ENCODE data around the gene NIN. TPM values are rescaled to one million over a fixed set of nuclear protein-coding genes. Genes with fewer than 3 reads are reported as not detected.
A peak's percentile ranks its signal among the peaks of the same experiment; 100 is the strongest.
"Not testable (repeated sequence)": the region's sequence is repeated elsewhere in the genome, so short reads cannot be mapped to it uniquely, and the experiment has no call there.

NIN gene
- total RNA-seq, 4 donors from 2014 or later = 24.1 to 35.7 (median 30.7) TPM

- no peaks in the 10 kb centered on the region for H3K27me3 ChIP-seq
- no peak for DNase-seq (ENCODE audit: low spot score in 2 of 2)
- TF ChIP-seq EP300 (IDR thresholded peaks at IDR 0.05) = no peak
- TF ChIP-seq POLR2A (IDR thresholded peaks at IDR 0.05) = no peak
- TF ChIP-seq CTCF (IDR thresholded peaks at IDR 0.05) = no peak
- H3K9me3 ChIP-seq = no peaks in the 10 kb centered on the region
- peaks cover 0 to 38% (median 10%) of the 10 kb centered on the region in 4 donors for H3K4me1 ChIP-seq
- peak overlapping the region in 1 of 4 donors; percentile 50 for H3K27ac ChIP-seq
- WGBS, 2 donors = 65 to 75% methylated on average over 11 of the region's 11 CpGs
- no peak overlapping the region for H3K4me3 ChIP-seq
- H3K36me3 ChIP-seq = no peaks in the 10 kb centered on the region
Observed at GRCh38 chr14:50822501-50823042, 8.4 kb downstream of the NIN start.

- Histone ChIP-seq H3K27me3 (no peaks in the 10 kb centered on the region), H3K4me1 (peaks cover 0 to 43% (median 10%) of the 10 kb centered on the region in 4 donors), H3K36me3 (no peaks in the 10 kb centered on the region), H3K4me3 (no peak overlapping the region), H3K9me3 (no peaks in the 10 kb centered on the region), H3K27ac (peak overlapping the region in 1 of 4 donors; percentile 11)
- WGBS, 2 donors = 67 to 68% methylated on average over 12 to 13 of the region's 13 CpGs
- no peak for DNase-seq (ENCODE audit: low spot score in 2 of 2)
- no peak for TF ChIP-seq EP300 (IDR thresholded peaks at IDR 0.05)
- no peak for TF ChIP-seq CTCF (IDR thresholded peaks at IDR 0.05)
- no peak for TF ChIP-seq POLR2A (IDR thresholded peaks at IDR 0.05)
Observed at GRCh38 chr14:50821510-50822464, 9.2 kb downstream of the NIN start.

- WGBS, 2 donors = 59 to 82% methylated on average over 3 of the region's 3 CpGs
- no peaks in the 10 kb centered on the region for H3K36me3 ChIP-seq
Observed at GRCh38 chr14:50820786-50821509, 10.0 kb downstream of the NIN start.

GRCh38 chr14:50819303-50819702 is 11.7 kb downstream of the NIN start:
- peaks cover 0 to 51% (median 10%) of the 10 kb centered on the region in 4 donors for H3K4me1 ChIP-seq
- DNase-seq (ENCODE audit: low spot score in 2 of 2); H3K9me3 ChIP-seq; H3K4me3 ChIP-seq; H3K27ac ChIP-seq; H3K27me3 ChIP-seq; H3K36me3 ChIP-seq: not testable (repeated sequence)
- WGBS, 2 donors = 80 to 85% methylated on average over 6 of the region's 6 CpGs

More at GRCh38 chr14:50820786-50821509, 10.0 kb downstream of the NIN start:
- DNase-seq (ENCODE audit: low spot score in 2 of 2) = no peak
- Histone ChIP-seq H3K27me3 (no peaks in the 10 kb centered on the region), H3K27ac (peak overlapping the region in 1 of 4 donors; percentile 11), H3K4me3 (no peak overlapping the region), H3K4me1 (peaks cover 0 to 51% (median 10%) of the 10 kb centered on the region in 4 donors), H3K9me3 (no peaks in the 10 kb centered on the region)
- TF ChIP-seq POLR2A (IDR thresholded peaks at IDR 0.05) (no peak), CTCF (IDR thresholded peaks at IDR 0.05) (no peak), EP300 (IDR thresholded peaks at IDR 0.05) (no peak)

GRCh38 chr14:50816395-50817047 is 14.4 kb downstream of the NIN start:
- H3K27me3 ChIP-seq = no peaks in the 10 kb centered on the region
- H3K4me1 ChIP-seq = peaks cover 0 to 24% (median 2%) of the 10 kb centered on the region in 4 donors
- 32 to 49% methylated on average over 6 of the region's 6 CpGs for WGBS, 2 donors
- no peak overlapping the region for H3K27ac ChIP-seq
- no peaks in the 10 kb centered on the region for H3K36me3 ChIP-seq
- no peaks in the 10 kb centered on the region for H3K9me3 ChIP-seq
- DNase-seq (ENCODE audit: low spot score in 2 of 2) = no peak
- no peak for TF ChIP-seq POLR2A (IDR thresholded peaks at IDR 0.05)
- TF ChIP-seq EP300 (IDR thresholded peaks at IDR 0.05) = no peak
- TF ChIP-seq CTCF (IDR thresholded peaks at IDR 0.05) = no peak
- H3K4me3 ChIP-seq = no peak overlapping the region

GRCh38 chr14:50815526-50815925 is 15.4 kb downstream of the NIN start:
- H3K9me3 ChIP-seq; H3K27ac ChIP-seq; H3K27me3 ChIP-seq; H3K4me3 ChIP-seq; DNase-seq (ENCODE audit: low spot score in 2 of 2); H3K36me3 ChIP-seq: not testable (repeated sequence)
- 87 to 98% methylated on average over 5 of the region's 5 CpGs for WGBS, 2 donors
- peaks cover 0 to 15% (median 0%) of the 10 kb centered on the region in 4 donors for H3K4me1 ChIP-seq

- H3K36me3 ChIP-seq; H3K4me3 ChIP-seq; H3K27ac ChIP-seq; H3K9me3 ChIP-seq; DNase-seq (ENCODE audit: low spot score in 2 of 2); H3K27me3 ChIP-seq: not testable (repeated sequence)
- H3K4me1 ChIP-seq = peaks cover 0 to 12% (median 0%) of the 10 kb centered on the region in 4 donors
- 0 to 43% methylated on average over 1 of the region's 1 CpG for whole genome bisulfite sequencing, 2 donors
Observed at GRCh38 chr14:50815058-50815457, 15.9 kb downstream of the NIN start.
